Memory B cell (primary cell): ENCODE results near the gene TPM4.
A peak's percentile ranks its signal among the peaks of the same experiment; 100 is the strongest.
"Not testable (repeated sequence)": the region's sequence is repeated elsewhere in the genome, so short reads cannot be mapped to it uniquely, and the experiment has no call there.

Source experiments
- ATAC-seq: fragments of 150-1000 bp; cut with Tn5 transposase; 2 replicates; pipeline ENCODE4 v1.10.0; 2021; ENCODE audit warnings: low read depth, mild to moderate bottlenecking, moderate library complexity
- DNase-seq, 2 donors: peaks; one replicate each; pipeline ENCODE4 v3.0.0; 2022; ENCODE audit warnings: low spot score in 2 of 2
- H3K27ac Mint-ChIP-seq: one replicate; pipeline ENCODE4 v1.8.0; 2022; ENCODE audit warnings: mild to moderate bottlenecking, moderate library complexity, mixed read lengths
- H3K27me3 Mint-ChIP-seq: one replicate; pipeline ENCODE4 v1.8.0; 2022; ENCODE audit warnings: mixed read lengths
- H3K36me3 Mint-ChIP-seq: one replicate; pipeline ENCODE4 v1.8.0; 2022; ENCODE audit warnings: mild to moderate bottlenecking, mixed read lengths
- H3K4me1 Mint-ChIP-seq: one replicate; pipeline ENCODE4 v1.8.0; 2022; ENCODE audit warnings: mixed read lengths
- H3K4me3 Mint-ChIP-seq: one replicate; pipeline ENCODE4 v1.8.0; 2022; ENCODE audit warnings: mild to moderate bottlenecking, moderate library complexity, mixed read lengths
- H3K9me3 Mint-ChIP-seq: one replicate; pipeline ENCODE4 v1.8.0; 2022; ENCODE audit warnings: mixed read lengths

TPM4 gene

DNA sequence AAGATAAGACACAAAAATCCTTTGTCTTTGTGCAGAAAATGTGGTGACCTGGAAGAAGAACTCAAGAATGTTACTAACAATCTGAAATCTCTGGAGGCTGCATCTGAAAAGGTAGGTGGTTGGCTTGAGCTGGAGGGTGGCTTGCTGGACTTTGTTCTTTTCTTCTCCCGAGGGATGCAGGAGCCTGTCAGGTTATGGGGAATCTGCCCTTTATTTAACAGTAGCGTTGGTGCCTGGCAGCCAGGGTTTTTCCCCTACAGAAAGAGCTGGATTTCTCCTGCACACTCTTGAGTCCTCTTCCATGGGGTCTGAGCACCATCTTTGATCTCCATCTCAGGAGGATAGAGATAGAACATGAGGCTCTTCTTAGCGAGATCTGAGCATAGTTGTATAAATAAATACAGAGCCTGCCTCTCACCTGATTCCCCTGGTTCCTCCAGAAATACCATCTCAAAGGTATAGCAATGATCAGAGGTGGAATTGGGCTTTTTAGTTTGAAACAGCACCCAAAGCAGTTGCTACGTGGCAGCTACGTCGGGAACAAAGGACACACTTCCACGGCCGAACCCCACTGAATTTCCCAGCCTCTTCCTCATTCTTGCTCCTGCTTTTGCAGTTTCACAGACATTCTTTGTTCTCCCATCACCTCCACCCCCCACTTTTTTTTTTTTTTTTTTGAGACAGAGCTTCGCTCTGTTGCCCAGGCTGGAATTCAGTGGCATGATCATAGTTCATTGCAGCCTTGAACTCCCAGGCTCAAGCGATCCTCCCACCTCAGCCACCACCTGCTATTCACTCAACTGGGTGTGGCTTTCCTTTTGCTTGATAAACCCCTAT lies 12.9 kb downstream of the TPM4 start:
- H3K27me3 Mint-ChIP-seq, result no peaks in the 10 kb centered on the region
- H3K4me1 Mint-ChIP-seq, result peaks cover 15% of the 10 kb centered on the region
- H3K9me3 Mint-ChIP-seq, result no peaks in the 10 kb centered on the region
- no peak for ATAC-seq
- H3K27ac Mint-ChIP-seq, result peak overlapping the region; percentile 80
- no peak for DNase-seq
- H3K36me3 Mint-ChIP-seq, result peaks cover 40% of the 10 kb centered on the region
- no peak overlapping the region for H3K4me3 Mint-ChIP-seq

DNA sequence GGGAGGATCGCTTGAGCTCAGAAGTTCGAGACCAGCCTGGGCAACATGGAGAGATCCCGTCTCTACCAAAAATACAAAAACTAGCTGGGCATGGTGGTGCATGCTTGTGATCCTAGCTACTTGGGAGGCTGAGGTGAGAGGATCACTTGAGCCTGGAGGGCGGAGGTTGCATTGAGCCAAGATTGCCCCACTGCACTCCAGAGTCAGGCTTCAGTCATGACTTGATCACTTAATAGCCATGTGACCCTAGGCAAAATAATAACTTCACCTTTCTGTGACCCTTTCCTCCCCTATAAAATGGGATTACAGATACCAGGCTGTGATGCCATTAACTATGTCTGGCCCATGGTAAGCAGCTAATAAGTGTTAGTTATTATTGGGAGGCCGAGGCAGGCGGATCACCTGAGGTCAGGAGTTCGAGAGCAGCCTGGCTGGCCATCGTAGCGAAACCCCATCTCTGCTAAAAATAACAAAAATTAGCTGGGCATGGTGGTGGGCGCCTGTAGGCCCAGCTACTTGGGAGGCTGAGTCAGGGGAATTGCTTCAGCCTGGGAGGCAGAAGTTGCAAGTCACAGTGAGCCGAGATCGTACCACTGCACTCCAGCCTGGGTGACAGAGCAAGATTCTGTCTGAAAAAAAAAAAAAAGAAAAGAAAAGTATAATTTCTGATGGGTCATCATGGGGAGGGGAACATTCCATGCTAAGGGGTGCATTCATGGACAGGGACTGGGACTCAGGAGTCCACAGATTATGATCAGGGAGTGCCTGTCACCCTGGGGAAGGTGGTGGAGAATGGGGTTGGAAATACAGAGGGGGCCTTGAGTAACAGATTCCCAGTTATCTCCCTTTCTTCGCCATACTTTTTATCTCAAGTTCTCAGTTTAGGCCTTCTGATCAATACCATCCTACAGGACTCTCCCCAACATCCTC lies 15.5 kb downstream of the TPM4 start:
- H3K4me1 Mint-ChIP-seq, result peaks cover 4% of the 10 kb centered on the region

DNA sequence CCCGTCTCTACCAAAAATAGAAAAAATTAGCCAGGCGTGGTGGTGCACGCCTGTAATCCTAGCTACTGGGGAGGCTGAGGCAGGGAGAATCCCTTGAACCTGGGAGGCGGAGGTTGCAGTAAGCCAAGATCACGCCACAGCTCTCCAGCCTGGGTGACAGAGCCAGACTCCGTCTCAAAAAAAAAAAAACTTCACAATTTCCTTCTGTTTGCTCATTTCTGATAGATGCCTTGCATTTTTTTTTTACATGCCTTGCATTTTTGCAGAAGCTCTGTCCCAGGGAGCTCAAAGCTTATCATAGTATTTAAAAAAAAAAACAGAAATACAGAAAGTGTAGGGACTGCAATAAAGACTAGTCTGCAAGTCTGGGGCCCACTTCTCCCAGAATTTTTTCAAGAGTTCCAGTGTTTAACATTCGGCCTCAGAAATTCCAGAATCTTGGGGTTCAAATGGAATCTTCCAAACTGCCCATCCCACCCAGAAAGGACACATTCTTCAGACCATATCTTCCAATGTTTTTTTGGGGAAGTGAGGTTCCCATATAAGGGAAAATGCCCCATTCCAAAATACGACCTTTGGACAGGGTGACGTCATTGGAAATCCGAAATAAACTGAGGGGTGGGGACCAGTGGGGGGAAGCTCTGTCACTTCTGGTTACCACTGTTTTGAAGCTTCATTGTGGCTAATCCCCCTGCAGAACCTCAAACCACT lies 18.2 kb downstream of the TPM4 start:
- Mint-ChIP-seq H3K36me3 (peaks cover 45% of the 10 kb centered on the region), H3K9me3 (no peaks in the 10 kb centered on the region), H3K27ac (peak overlapping the region; percentile 36), H3K27me3 (no peaks in the 10 kb centered on the region), H3K4me1 (peaks cover 6% of the 10 kb centered on the region), H3K4me3 (no peak overlapping the region)
- no peak for DNase-seq
- no peak for ATAC-seq

More for the DNA sequence above, 15.5 kb downstream of the TPM4 start:
- ATAC-seq, result no peak
- no peaks in the 10 kb centered on the region for H3K27me3 Mint-ChIP-seq
- H3K27ac Mint-ChIP-seq, result peak overlapping the region; percentile 35
- no peaks in the 10 kb centered on the region for H3K9me3 Mint-ChIP-seq
- H3K36me3 Mint-ChIP-seq, result peaks cover 38% of the 10 kb centered on the region
- DNase-seq, result no peak
- H3K4me3 Mint-ChIP-seq, result no peak overlapping the region

DNA sequence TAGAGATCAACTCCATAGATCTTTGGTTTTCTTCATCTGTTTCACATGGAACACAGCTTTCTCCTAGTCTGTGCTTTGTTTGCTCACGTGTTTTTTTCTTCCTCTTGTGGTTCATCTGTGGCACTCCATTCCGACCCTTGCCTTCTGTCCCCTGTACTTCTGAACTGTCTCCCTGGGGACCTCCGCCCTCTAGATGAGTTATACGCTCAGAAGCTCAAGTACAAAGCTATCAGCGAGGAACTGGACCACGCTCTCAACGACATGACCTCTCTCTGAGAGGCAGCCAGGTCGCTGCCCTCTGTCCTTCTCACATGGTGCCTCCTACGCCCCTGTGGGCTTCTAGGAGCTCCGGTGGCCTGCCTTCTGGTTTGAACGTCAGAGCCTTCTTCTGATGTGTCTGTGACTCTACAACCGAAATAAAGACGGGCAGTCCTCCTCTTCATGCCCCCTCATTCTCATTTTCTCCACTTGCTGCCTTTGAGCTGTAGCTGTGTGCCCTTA lies 18.8 kb downstream of the TPM4 start:
- Mint-ChIP-seq H3K9me3 (no peaks in the 10 kb centered on the region), H3K4me3 (no peak overlapping the region), H3K27ac (peak overlapping the region; percentile 36), H3K27me3 (no peaks in the 10 kb centered on the region), H3K36me3 (peaks cover 42% of the 10 kb centered on the region), H3K4me1 (peaks cover 6% of the 10 kb centered on the region)
- DNase-seq (no peak), ATAC-seq (no peak)

DNA sequence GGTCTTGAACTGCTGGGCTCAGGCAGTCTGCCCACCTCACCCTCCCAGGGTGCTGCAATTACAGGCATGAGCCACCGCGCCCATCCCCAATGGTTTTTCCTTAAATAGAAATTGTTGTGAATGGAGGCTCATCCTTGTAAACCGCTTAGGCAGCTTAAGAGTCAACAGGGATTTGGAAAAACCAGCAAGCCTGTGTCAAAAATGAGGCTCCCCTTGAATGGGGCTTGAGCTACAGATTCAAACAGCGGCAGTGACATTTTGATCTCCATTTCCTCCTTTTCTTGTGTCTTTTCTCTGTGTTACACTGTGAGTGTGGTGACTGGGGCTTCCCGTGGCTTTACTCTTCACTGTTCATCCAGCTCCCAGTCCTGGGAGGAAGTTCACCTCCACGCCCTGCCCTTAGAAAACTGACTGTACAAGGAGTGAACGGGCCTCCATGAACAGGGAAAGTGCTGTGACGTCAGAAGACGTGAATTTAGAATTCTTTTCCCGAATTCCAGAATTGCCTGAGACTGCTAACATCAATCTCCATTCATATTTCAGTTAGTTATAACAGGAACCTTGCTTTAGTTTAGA lies 20.1 kb downstream of the TPM4 start:
- Mint-ChIP-seq H3K4me3 (no peak overlapping the region), H3K36me3 (peaks cover 41% of the 10 kb centered on the region), H3K27ac (no peak overlapping the region), H3K27me3 (no peaks in the 10 kb centered on the region), H3K4me1 (peaks cover 6% of the 10 kb centered on the region), H3K9me3 (no peaks in the 10 kb centered on the region)
- no peak for DNase-seq
- ATAC-seq, result no peak

DNA sequence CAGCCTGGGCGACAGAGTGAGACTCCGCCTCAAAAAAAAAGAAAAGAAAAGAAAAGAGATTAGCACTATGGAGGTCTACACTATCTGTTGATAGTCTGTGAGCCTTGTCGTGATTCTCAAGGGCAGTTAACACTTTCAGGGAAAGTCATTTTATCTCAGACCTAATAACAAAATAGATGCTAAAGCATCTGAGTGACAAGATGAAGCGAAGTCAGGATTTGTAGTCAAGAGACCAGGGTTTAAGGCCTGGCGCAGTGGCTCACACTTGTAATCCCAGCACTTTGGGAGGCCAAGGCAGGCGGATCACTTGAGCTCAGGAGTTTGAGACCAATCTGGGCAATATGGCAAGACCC lies 22.1 kb downstream of the TPM4 start:
- Mint-ChIP-seq H3K36me3 (peaks cover 33% of the 10 kb centered on the region), H3K27me3 (no peaks in the 10 kb centered on the region), H3K4me3 (no peak overlapping the region), H3K4me1 (peaks cover 6% of the 10 kb centered on the region), H3K27ac (peak overlapping the region; percentile 78), H3K9me3 (no peaks in the 10 kb centered on the region)
- ATAC-seq (no peak), DNase-seq (no peak)

DNA sequence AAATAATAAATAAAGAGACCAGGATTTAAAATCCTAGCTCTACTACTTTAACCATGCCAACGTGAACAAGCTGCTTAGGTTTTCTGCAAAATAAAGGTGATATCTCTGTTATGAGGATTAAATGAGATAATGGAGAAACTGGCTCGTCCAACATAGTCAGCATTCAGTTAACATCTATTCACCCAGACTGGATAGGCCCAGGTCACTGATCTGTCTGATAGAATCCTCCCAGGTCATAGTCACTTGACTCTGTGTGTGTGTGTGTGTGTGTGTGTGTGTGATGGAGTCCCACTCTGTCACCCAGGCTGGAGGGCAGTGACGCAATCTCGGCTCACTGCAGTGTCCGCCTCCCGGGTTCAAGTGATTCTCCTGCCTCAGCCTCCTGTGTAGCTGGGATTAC lies 22.5 kb downstream of the TPM4 start:
- no peaks in the 10 kb centered on the region for H3K9me3 Mint-ChIP-seq
- H3K36me3 Mint-ChIP-seq, result peaks cover 32% of the 10 kb centered on the region
- no peak for DNase-seq
- no peak for ATAC-seq
- no peak overlapping the region for H3K4me3 Mint-ChIP-seq
- peak overlapping the region; percentile 78 for H3K27ac Mint-ChIP-seq
- H3K4me1 Mint-ChIP-seq, result peaks cover 6% of the 10 kb centered on the region
- no peaks in the 10 kb centered on the region for H3K27me3 Mint-ChIP-seq

DNA sequence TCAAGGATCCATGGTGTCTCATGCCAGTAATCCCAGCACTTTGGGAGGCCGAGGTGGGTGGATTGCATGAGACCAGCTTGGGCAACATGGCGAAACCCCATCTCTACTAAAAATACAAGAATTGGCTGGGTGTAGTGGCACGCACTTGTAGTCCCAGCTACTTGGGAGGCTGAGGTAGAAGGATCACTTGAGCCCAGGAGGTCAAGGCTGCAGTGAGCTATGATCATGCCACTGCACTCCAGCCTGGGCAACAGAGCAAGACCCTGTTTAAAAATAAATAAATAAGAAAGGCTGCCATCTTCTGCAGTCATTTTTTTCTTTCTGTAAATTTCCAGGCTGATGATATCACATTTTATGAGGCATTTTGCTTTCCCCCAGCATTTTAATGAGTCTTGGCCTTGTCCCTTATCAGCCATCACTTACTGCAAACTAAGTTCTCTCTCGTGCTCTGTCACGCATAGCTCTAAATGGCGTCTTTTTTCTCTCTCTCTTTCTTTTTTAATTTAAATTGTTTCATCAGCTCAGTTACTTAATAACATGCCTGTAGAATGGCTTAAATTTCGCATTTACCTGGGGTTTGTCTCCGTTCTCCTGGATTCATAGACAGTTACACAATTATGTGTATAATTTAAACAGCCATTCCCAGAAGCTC lies 23.1 kb downstream of the TPM4 start:
- not testable (repeated sequence) for ATAC-seq, H3K9me3 Mint-ChIP-seq

DNA sequence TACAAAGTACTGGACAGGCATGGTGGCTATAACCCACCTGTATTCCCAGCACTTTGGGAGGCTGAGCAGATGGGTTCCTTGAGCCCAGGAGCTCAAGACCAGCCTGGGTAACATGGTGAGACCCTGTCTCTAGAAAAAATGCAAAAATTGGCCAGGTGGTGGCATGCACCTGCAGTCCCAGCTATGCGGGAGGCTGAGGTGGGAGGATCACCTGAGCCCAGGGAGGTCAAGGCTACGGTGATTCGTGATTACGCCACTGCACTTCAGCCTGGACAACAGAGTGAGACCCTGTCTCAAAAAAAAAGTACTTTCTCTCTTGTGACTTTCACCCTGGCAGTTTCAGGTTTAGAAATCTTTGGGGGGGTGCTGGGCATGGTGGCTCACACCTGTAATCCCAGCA lies 24.2 kb downstream of the TPM4 start:
- H3K27ac Mint-ChIP-seq, result no peak overlapping the region
- ATAC-seq, result no peak
- peaks cover 25% of the 10 kb centered on the region for H3K36me3 Mint-ChIP-seq

More for the DNA sequence above, 23.1 kb downstream of the TPM4 start:
- H3K27ac Mint-ChIP-seq, H3K4me3 Mint-ChIP-seq, DNase-seq, H3K4me1 Mint-ChIP-seq, H3K27me3 Mint-ChIP-seq: not testable (repeated sequence)
- H3K36me3 Mint-ChIP-seq, result peaks cover 32% of the 10 kb centered on the region

DNA sequence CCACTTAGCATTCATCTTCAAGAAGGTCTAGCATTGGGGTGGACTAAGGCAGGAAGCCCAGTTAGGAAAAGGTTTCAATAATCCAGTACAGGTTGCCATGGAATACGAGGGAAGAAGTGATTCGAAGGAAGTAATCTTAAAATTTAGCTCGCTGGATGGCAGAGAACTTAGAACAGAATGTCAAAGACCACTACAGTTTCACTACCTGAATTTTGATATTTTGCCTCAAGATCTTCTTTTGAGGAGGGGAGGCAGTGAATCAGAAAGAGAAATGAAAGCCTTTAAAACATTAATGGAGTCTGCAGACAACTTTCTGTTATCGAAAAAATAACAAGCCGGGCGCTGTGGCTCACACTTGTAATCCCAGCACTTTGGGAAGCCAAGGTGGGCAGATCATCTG lies 28.4 kb downstream of the TPM4 start:
- no peak for DNase-seq
- H3K4me3 Mint-ChIP-seq, result peak overlapping the region; percentile 60

More for the DNA sequence above, 24.2 kb downstream of the TPM4 start:
- DNase-seq, result no peak
- Mint-ChIP-seq H3K9me3 (no peaks in the 10 kb centered on the region), H3K27me3 (no peaks in the 10 kb centered on the region), H3K4me1 (peaks cover 11% of the 10 kb centered on the region), H3K4me3 (no peak overlapping the region)

DNA sequence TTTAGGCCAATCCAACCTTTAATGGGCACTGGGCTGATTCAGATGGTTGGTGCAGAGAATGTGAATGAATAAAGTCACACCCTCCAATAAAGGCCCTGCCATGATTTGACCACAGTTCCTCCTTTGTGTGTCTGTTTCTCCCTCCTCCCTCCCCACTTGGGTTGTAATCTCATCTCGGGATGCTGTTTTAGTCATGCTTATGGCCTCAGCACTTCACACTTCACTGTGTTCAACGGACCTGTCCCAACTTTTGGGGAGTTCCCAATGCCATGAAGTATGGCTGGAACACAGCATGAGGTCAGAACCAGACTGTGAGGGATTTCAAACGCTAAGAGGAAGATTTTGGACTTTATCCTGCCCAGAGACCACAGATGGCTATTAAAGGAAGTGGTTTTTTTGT lies 29.8 kb downstream of the TPM4 start:
- DNase-seq (no peak), ATAC-seq (no peak)
- peak overlapping the region; percentile 38 for H3K27ac Mint-ChIP-seq
- H3K36me3 Mint-ChIP-seq, result peaks cover 5% of the 10 kb centered on the region
- peaks cover 11% of the 10 kb centered on the region for H3K4me1 Mint-ChIP-seq
- H3K9me3 Mint-ChIP-seq, result no peaks in the 10 kb centered on the region
- no peaks in the 10 kb centered on the region for H3K27me3 Mint-ChIP-seq
- H3K4me3 Mint-ChIP-seq, result no peak overlapping the region

More for the DNA sequence above, 28.4 kb downstream of the TPM4 start:
- no peaks in the 10 kb centered on the region for H3K27me3 Mint-ChIP-seq
- no peaks in the 10 kb centered on the region for H3K9me3 Mint-ChIP-seq
- H3K27ac Mint-ChIP-seq, result peak overlapping the region; percentile 79
- H3K4me1 Mint-ChIP-seq, result peaks cover 10% of the 10 kb centered on the region
- H3K36me3 Mint-ChIP-seq, result peaks cover 6% of the 10 kb centered on the region
- peak; percentile 92 for ATAC-seq

DNA sequence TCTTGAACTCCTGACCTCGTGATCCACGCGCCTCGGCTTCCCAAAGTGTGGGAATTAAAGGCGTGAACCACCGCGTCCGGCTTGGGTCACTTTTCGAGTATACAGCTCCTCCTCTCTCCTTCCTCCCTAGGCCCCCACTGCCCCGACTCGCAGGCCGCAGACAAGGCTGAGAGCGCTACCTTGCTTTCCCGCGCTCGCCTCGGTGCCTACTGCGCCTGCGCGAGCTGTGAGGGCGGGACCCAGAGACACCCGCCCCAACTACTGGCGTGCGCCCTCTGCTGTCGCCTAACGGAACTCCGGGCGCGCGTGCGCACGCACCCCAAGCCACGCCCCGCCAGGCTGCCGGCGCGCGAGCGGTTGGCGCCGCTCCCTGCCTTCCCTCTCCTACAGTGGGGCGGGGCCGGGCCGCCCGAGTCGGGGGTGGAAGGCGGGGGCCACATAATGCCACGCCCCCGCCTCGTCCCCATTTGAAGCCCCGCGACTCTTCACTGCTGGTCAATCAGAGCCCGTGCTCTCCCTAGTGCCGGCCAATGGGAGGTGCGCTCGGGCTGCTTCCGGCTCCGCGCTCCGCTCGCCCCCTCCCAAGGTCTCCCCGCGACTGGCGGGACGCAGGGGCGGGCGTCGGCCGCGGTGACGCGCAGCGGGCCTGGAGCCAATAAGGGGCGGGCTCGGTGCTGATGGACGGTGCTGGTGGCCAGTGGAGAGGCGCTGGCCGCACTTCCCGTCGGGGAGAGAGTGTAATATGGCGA lies 35.0 kb downstream of the TPM4 start, which contains the start of gene RAB8A:
Gene RAB8A (plus strand): TSS at position 730 of the 749 bp plus-strand sequence. CDS start 13 bp downstream, at position 743.
- no peaks in the 10 kb centered on the region for H3K9me3 Mint-ChIP-seq
- H3K36me3 Mint-ChIP-seq, result peaks cover 6% of the 10 kb centered on the region
- peaks cover 21% of the 10 kb centered on the region for H3K4me1 Mint-ChIP-seq
- DNase-seq, result peak; percentile 100
- peak within 1 kb of the TSS; percentile 98 for H3K27ac Mint-ChIP-seq
- peak within 1 kb of the TSS; percentile 98 for H3K4me3 Mint-ChIP-seq
- peak; percentile 85 for ATAC-seq
- no peaks in the 10 kb centered on the region for H3K27me3 Mint-ChIP-seq
